Measurements from ENCODE around the gene TRIM31.

The TRIM31 gene

DNA sequence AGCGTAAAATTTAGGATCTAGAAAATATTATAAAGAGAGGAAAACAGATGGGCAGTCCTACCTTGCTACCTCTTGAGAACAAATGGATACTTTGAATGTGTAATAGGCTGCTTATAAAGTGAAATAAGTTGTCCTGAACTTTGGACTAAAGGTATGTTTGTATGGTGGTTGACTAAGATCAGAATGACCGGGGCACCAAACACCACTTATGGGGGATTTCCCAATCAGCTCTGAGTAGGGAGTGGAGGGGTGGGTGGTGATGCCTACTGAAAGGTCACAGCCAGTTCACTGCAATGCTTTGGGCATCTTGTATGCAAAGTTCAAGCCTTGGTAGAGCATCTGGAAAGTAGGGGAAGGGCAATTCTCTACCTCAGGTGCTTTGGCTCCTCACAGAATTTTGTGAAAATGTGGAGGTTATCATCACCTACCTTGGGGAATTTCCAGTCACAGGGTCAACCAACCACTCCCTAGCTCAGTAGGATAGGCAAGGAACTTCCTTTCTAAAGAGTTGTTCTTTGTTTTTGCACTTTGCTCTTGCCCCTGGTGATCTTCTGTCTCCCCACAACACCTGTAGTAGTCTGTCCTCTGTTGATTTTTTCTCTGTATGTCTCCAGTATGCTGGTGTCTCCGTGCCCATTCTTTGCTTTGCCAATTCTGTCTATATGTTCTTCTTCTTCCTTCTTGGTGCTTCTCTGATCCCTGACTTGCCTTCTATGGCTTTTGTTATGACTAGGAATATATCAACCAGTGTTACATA lies at the start of gene TRIM31:
Gene TRIM31 (minus strand): TSS at position 88 of the 757 bp plus-strand sequence. CDS start 285 bp downstream, outside the sequence.
- no peak for DNase-seq (ENCODE audit: low read depth, low spot score)

DNA sequence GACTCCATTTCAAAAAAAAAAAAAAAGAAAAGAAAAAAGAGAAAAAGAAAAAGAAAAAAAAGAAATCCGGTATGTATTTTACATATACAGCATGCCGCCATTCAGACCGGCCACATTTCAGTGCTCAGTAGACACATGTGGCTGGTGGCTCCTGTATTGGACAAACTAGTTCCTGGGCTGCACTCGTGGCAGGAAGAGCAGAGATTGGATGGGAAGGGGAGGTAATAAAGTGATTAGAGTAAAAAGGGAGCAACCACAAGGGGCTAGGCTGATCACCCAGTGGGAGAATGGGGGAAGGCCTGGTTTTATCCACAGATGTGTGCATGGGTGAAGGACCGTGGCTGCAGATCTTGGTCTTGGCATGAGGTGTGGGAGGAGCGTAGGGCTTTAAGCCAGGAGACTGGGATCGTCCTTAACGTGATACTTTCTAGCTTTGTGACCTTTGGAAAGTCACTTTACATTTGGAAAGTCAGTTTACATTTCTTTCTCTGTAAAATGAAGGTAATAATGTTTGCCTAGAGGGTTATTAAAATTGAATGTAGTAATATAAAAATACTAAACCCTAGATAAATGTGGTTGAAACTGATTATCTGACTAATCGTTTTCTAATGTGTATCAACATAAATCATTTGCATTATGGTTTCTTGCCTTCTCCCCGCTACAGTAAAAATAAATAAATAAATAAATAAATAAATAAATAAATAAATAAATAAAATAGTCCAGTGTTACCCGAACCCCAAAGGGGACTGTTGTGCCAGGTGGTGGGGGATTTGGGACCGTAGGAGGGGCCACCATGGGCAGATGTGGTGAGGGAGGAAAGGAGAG lies 49.6 kb upstream of the TRIM31 start:
- DNase-seq (ENCODE audit: low read depth, low spot score) = no peak

DNA sequence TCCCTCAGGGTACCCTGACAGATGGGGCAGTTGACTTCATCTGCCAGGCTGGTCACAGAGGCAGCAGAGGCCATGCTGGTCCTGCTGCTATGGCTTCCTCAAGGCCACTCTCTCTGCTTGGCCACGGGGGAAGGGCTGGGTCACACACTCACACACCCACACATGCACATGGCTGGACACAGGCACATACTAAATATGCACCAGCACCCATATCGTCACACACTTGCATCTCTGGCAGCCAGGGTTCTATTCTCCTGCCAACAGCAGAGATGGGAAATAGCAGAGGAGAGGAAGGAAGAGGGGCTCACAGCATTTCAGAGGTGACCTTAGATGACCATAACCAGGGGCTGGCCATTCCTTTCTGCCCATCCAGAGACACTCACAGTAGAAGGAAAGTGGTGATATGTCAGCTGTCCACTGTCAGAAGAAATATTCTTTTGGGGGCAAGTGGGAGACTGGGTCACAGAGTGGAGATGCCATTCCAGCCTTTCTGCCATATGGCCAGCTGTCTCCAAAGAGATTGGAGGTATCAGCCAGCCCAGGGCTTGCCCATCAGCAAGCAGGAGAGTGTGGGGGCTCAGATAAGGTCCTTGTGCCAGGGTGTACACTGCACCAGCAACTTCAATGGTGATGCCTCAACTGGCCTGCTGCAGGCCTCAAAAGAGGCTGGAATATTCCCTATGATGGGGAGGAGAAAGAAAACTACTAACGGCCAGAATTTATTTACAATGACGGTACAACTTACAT lies 48.1 kb upstream of the TRIM31 start, which contains the start of gene TRIM10:
Gene TRIM10 (minus strand): TSS at position 427 of the 747 bp plus-strand sequence. CDS start 353 bp downstream, at position 74.
- no peak for DNase-seq (ENCODE audit: low read depth, low spot score)

DNA sequence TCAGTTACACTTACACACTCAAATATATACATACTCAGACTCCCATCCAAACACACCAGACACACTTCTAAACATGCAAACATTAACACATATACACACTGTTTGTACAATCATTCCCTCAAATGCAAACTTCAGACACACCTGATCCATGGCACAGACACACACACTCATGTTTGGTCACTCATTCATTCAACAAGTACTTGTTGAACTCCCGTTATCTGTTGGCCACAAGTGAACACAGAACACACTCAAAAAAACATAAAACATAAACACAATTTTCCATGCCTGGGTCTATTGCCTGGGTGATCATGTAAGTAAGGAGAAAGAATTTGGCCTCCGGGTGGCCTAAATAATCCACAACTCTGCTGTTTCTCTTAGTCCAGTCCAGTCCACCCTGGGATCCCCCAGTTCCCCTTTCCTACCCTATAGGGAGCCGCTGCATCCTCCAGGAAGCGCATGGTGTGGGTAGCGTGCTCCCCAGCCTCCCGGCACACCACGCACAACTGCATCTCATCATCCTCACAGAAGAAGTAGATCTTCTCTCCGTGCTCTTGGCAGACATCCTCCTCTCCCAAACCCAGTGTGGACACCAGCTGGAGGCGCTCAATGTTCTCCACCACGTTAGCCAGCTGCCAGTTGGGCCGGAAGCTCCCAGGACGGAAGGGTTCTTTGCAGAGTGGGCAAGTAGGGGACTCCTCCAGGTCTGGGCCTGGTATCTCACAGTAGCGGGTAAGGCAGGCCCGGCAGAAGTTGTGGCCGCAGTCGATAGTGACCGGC lies 47.3 kb upstream of the TRIM31 start:
- no peak for DNase-seq (ENCODE audit: low read depth, low spot score)

- no peak for DNase-seq (ENCODE audit: low read depth, low spot score)
Measured at GRCh38 chr6:30158475-30159040, 45.7 kb upstream of the TRIM31 start.

GRCh38 chr6:30157999-30158398 lies 45.1 kb upstream of the TRIM31 start:
- DNase-seq (ENCODE audit: low read depth, low spot score) = no peak

- no peak for DNase-seq (ENCODE audit: low read depth, low spot score)
Measured at GRCh38 chr6:30157581-30157980, 44.7 kb upstream of the TRIM31 start.

- DNase-seq (ENCODE audit: low read depth, low spot score) = no peak
Measured at GRCh38 chr6:30156774-30157173, 43.9 kb upstream of the TRIM31 start.

GRCh38 chr6:30156262-30156599 lies 43.3 kb upstream of the TRIM31 start:
- no peak for DNase-seq (ENCODE audit: low read depth, low spot score)

DNA sequence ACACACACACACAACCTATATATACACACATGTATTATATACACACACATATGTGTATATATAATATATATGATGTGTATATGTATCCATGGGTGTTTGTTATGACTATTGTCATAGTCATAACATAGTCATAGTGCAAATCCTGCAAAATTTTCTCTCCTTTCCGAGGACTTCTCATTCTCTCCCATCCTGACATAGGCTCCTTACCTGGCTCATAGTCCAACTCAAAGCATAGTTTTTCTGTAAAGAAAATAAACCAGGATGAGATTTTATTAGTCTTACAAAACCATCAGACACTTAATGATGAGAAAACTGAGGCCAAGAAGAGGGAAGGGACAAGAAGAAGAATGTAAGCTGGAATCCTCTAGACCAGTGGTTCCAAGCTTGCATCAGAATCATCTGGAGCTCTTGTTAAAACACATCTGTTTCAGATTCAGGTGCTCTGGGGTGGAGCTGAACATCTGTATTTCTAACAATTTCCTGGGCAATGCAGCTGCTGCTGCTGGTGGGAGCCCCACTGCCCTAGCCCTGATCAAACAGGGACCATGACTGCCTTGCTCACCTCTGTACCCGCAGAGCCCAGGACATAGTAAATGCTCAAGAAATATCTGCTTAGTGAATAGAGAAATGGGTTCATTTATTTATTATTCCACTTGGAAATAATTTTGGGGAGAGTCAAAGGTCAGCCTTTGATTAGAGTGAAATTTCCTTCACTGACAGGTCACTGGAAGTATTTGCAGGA lies 42.8 kb upstream of the TRIM31 start:
- DNase-seq (ENCODE audit: low read depth, low spot score) = no peak

GRCh38 chr6:30154709-30155519 lies 42.0 kb upstream of the TRIM31 start:
- no peak for DNase-seq (ENCODE audit: low read depth, low spot score)

DNA sequence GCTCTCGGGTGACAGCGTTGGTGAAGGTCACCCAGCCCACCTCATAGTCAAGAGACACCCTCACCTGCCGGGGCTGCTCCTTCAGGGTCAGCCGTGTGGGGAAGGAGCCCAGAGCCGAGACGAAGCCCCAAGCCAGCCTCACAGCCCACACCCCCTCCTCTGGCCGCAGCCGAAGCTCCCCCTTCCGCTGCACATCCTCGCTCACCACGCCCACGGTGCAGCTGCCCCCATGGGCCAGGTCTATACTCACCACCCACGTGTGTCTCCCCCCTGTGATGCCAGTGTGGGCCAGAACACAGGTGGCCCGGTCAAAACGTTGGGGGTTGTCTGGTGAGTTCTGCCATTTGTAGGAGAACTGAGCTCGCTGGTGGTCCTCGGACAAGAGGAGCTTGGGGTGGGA lies 41.2 kb upstream of the TRIM31 start:
- no peak for DNase-seq (ENCODE audit: low read depth, low spot score)

DNA sequence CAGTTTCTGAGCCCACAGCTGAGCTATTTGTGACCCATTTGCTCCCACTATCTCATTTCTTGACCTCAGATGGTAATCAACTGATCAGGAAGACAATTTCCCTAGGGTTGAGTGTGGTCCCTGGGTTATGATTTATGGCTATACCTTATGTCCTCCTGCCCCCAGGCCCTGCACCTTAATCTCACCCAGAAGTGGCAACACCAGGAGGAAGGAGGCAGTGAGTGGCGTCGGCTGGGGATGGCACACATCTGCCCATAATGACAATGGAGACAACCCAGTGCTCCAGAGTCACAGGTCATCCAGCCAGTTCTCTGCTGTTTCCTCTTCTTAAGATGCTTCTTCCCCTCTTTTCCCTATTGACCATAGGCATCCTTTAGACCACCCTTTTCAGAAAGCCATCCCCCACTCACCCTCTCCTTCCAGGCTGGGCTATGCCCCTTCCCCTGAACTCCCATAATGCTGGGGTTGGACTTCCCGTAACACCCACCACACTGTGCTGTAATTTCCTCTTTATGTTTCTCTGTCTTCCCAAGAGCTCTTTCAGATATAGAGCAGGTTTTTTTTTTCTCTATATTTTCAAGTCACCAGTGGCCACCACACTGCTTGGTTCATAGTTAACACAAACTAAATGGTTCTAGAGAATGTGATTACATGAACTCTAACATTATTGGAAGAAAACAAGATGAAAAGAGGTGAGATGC lies 40.2 kb upstream of the TRIM31 start:
- DNase-seq (ENCODE audit: low read depth, low spot score) = no peak

GRCh38 chr6:30152016-30152673 lies 39.3 kb upstream of the TRIM31 start:
- DNase-seq (ENCODE audit: low read depth, low spot score) = no peak

DNA sequence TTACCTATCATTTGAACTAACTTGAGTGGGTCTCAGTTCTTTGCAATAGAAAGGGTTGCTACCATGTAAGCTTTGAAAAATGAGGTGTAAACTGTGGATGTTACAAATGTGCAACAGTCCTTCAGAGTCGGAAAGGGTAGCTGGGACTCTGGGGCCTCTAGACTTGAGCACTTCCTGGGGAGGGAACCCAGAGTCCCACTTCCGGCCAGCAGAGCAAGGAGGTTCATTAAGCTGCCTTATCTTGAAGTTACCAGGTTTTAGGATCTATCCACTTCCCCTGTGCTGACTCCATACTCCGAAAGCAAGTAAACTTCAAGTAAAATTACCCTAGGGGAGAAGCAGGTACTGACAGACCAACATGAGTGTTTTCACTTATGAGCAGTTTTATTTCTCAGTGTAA lies 38.7 kb upstream of the TRIM31 start:
- DNase-seq (ENCODE audit: low read depth, low spot score) = no peak

DNA sequence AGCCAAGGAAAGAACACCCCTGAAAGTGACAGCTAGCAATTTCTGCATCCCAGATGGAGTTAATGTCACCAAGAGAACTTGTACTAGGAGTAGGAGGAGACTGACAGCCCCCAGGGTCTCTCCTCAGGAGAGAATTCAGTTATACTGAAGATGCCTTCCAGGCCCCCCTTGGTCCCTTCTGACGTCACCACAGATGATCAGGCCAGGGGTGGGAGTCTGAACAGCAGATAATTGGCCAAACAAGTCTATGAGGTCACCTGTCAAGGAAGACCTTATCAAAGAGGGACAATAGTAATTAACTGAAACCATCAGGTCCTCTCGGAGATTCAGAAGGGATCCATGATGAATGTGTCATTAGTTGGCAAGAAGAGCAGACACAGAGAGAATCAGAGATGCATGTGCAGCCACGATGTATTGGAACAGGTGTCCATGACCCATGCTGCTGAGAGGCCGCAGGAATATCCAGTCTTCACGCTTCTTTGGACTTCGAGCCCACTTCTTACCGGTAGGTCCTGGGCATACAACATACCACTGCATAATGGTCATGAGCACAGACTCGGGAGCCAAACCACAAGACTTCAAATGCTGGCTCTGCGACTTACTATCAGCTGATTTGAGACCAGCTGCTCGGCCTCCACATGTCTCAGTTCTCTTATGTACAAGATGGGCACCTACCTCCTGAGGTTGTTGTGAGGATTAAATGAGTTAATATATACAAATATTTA lies 37.9 kb upstream of the TRIM31 start:
- DNase-seq (ENCODE audit: low read depth, low spot score) = no peak

GRCh38 chr6:30149858-30150550 lies 37.1 kb upstream of the TRIM31 start:
- DNase-seq (ENCODE audit: low read depth, low spot score) = no peak
